Renal cortical epithelial cell (primary cell): ENCODE results near the gene PCDHA3. TPM values are rescaled to one million over a fixed set of nuclear protein-coding genes. Genes with fewer than 3 reads are reported as not detected.

Experiments
- total RNA-seq: library from RNA; depleted of rRNA; stranded (reverse); fragments of >200 nt; gene quantifications from 2 replicates; pipeline ENCODE4 v1.2.3, GENCODE V29; 2014

The PCDHA3 gene
- total RNA-seq, 1 donor from 2014 or later, result 1.3 TPM

Other genes with a start within 250 kb of the PCDHA3 start
- gene SRA1, start 243.6 kb upstream of the PCDHA3 start, total RNA-seq, result 28.2 and 48.1 TPM in 2 replicates
- 5.2 and 21.5 TPM in 2 replicates for gene APBB3, start 236.5 kb upstream of the PCDHA3 start, total RNA-seq
- 28.7 and 85.2 TPM in 2 replicates for gene SLC35A4, start 236.2 kb upstream of the PCDHA3 start, total RNA-seq
- 5.3 TPM in 1 of 2 replicates, not detected in the other for gene CD14, start 167.9 kb upstream of the PCDHA3 start, total RNA-seq
- 10.9 and 18.9 TPM in 2 replicates for gene TMCO6, start 161.6 kb upstream of the PCDHA3 start, total RNA-seq
- gene NDUFA2, start 153.4 kb upstream of the PCDHA3 start, total RNA-seq, result 33.0 and 35.6 TPM in 2 replicates
- gene IK, start 153.2 kb upstream of the PCDHA3 start, total RNA-seq, result 73.3 and 168 TPM in 2 replicates
- gene WDR55, start 136.2 kb upstream of the PCDHA3 start, total RNA-seq, result 43.3 and 58.7 TPM in 2 replicates
- gene DND1, start 127.5 kb upstream of the PCDHA3 start, total RNA-seq, result 0.35 and 0.55 TPM in 2 replicates
- 72.2 and 80.2 TPM in 2 replicates for gene HARS1, start 109.7 kb upstream of the PCDHA3 start, total RNA-seq
- 40.4 and 51.1 TPM in 2 replicates for gene HARS2, start 109.6 kb upstream of the PCDHA3 start, total RNA-seq
- 61.0 and 63.1 TPM in 2 replicates for gene ZMAT2, start 100.6 kb upstream of the PCDHA3 start, total RNA-seq
- gene PCDHA1, start 14.9 kb upstream of the PCDHA3 start, total RNA-seq, result 0.10 and 0.35 TPM in 2 replicates
- 0.35 TPM in 1 of 2 replicates, not detected in the other for gene PCDHA2, start 6.2 kb upstream of the PCDHA3 start, total RNA-seq
- 4.2 and 9.6 TPM in 2 replicates for gene PCDHA4, start 6.0 kb downstream of the PCDHA3 start, total RNA-seq
- gene PCDHA5, start 20.6 kb downstream of the PCDHA3 start, total RNA-seq, result 0.94 TPM in 1 of 2 replicates, not detected in the other
- 1.0 and 7.2 TPM in 2 replicates for gene PCDHA6, start 26.9 kb downstream of the PCDHA3 start, total RNA-seq
- 0.87 and 1.4 TPM in 2 replicates for gene PCDHA7, start 33.2 kb downstream of the PCDHA3 start, total RNA-seq
- 1.3 TPM in 1 of 2 replicates, not detected in the other for gene PCDHA8, start 40.1 kb downstream of the PCDHA3 start, total RNA-seq
- gene PCDHA9, start 47.3 kb downstream of the PCDHA3 start, total RNA-seq, result 0.99 TPM in 1 of 2 replicates, not detected in the other
- gene PCDHA10, start 54.8 kb downstream of the PCDHA3 start, total RNA-seq, result 1.6 and 12.3 TPM in 2 replicates
- 1.6 and 5.4 TPM in 2 replicates for gene PCDHA11, start 67.9 kb downstream of the PCDHA3 start, total RNA-seq
- 2.4 and 7.8 TPM in 2 replicates for gene PCDHA12, start 74.3 kb downstream of the PCDHA3 start, total RNA-seq
- 0.69 and 2.2 TPM in 2 replicates for gene PCDHA13, start 81.1 kb downstream of the PCDHA3 start, total RNA-seq
- gene PCDHAC1, start 125.2 kb downstream of the PCDHA3 start, total RNA-seq, result 0.52 and 2.7 TPM in 2 replicates
- gene PCDHAC2, start 165.4 kb downstream of the PCDHA3 start, total RNA-seq, result 1.0 and 1.1 TPM in 2 replicates